Esophagus squamous epithelium (tissue), 5 donors: Measurements from ENCODE around the gene DENND4C. TPM values are rescaled to one million over a fixed set of nuclear protein-coding genes. Genes with fewer than 3 reads are reported as not detected.

Source experiments
- DNase-seq: peaks from one replicate; lab custom pipeline; 2025; lab: John Stamatoyannopoulos, UW
- H3K27ac ChIP-seq, 4 donors: fragments of 200-600 bp; sonication (generic); one replicate each; pipeline ENCODE4 v1.5.1; 2016 to 2019; ENCODE audit warnings: mild to moderate bottlenecking in 1 of 4
- H3K27me3 ChIP-seq, 4 donors: fragments of 200-600 bp; sonication (generic); 1 replicate in 3 of 4; 2 replicates in 1 of 4; pipeline versions ENCODE4 v1.5.1 to v1.6.0; 2017 to 2021; ENCODE audit warnings: antibody characterized with exemption in 1 of 4
- H3K36me3 ChIP-seq, 3 donors: fragments of 200-600 bp; sonication (generic); one replicate each; pipeline ENCODE4 v1.5.1; 2016 to 2019
- H3K4me1 ChIP-seq, 3 donors: fragments of 200-600 bp; sonication (generic); one replicate each; pipeline ENCODE4 v1.5.1; 2017 to 2019
- H3K4me3 ChIP-seq, 4 donors: fragments of 200-600 bp; sonication (generic); 1 replicate in 3 of 4; 2 replicates in 1 of 4; pipeline ENCODE4 v1.5.1; 2016 to 2019; ENCODE audit warnings: mild to moderate bottlenecking in 2 of 4, moderate library complexity in 1 of 4
- H3K9me3 ChIP-seq, 3 donors: fragments of 200-600 bp; sonication (generic); one replicate each; pipeline ENCODE4 v1.5.1; 2016 to 2019
- CTCF ChIP-seq, 6 experiments: fragments of 450-650 bp in 4 of 6; fragments of 200-600 bp in 2 of 6; sonication (generic) in 2 of 6; IDR thresholded peaks; one replicate each; pipeline ENCODE4 v1.5.1; 2016 to 2019; ENCODE audit warnings: antibody characterized with exemption in 6 of 6, mild to moderate bottlenecking in 4 of 6, moderate library complexity in 4 of 6
- POLR2A ChIP-seq, 4 donors: fragments of 450-650 bp; IDR thresholded peaks; one replicate each; pipeline ENCODE4 v1.6.1; 2017; ENCODE audit warnings: antibody characterized with exemption in 4 of 4, mild to moderate bottlenecking in 4 of 4, moderate library complexity in 3 of 4
- WGBS, 2 donors: methylation state at CpG; one replicate each; pipeline ENCODE4 v1.1.5; 2018; 5-methylcytosine and 5-hydroxymethylcytosine counted together
- intact Hi-C: fragments of 100-400 bp; cut with DNase I; formaldehyde crosslinking; loops from one replicate; pipeline ENCODE4 v1.15.0; 2022
- total RNA-seq, 4 donors: library from RNA; depleted of rRNA; stranded (reverse); fragments of >200 nt; gene quantifications; one replicate each; pipeline ENCODE4 v1.1.0, GENCODE V29; 2016
- donor health status: DM: yes; HTN: yes; CAD: no.

Gene DENND4C
- total RNA-seq, 4 donors from 2014 or later = 32.7 to 65.8 (median 50.7) TPM

DNA sequence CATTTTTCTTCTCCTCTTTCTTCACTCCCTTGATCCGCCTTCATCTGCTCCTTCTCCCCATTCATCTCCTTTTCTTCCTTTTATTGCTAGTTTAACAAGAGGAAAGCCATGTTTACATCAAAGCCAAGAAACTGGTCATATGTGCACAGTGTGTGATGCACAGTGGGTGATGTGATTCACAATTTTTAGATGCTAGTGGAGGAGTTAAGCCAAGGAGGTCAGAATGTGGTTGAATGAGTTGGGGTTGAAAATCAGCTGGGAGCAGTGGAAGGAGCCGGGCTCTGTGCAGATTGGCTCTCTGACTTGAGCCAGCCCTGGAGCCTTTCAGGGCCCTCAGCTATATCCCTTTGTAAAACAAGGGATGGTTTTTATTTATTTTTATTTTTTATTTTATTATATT, 185.7 kb downstream of the DENND4C start:
- DNase-seq = no peak
- Histone ChIP-seq H3K36me3 (no peaks in the 10 kb centered on the region), H3K4me3 (no peak overlapping the region), H3K9me3 (no peaks in the 10 kb centered on the region), H3K27me3 (no peaks in the 10 kb centered on the region), H3K4me1 (peaks cover 0 to 6% (median 0%) of the 10 kb centered on the region in 3 donors), H3K27ac (no peak overlapping the region)
- TF ChIP-seq CTCF (IDR thresholded peaks at IDR 0.05) (no peak), POLR2A (IDR thresholded peaks at IDR 0.05) (no peak)
- WGBS, 2 donors = 90 to 96% methylated on average over 2 of the region's 2 CpGs
- intact Hi-C loops = no loop called here

GRCh38 chr9:19420877-19421276, 190.4 kb downstream of the DENND4C start:
- peaks cover 0 to 6% (median 0%) of the 10 kb centered on the region in 3 donors for H3K4me1 ChIP-seq
- no peak for TF ChIP-seq POLR2A (IDR thresholded peaks at IDR 0.05)
- TF ChIP-seq CTCF (IDR thresholded peaks at IDR 0.05) = no peak
- no peaks in the 10 kb centered on the region for H3K9me3 ChIP-seq
- no peak overlapping the region for H3K27ac ChIP-seq
- H3K4me3 ChIP-seq = no peak overlapping the region
- 63 to 89% methylated on average over 1 of the region's 1 CpG for WGBS, 2 donors
- no peaks in the 10 kb centered on the region for H3K27me3 ChIP-seq
- no peak for DNase-seq
- H3K36me3 ChIP-seq = peaks cover 0 to 15% (median 0%) of the 10 kb centered on the region in 3 donors
- intact Hi-C loops = no loop called here

Other genes with a start within 250 kb of the DENND4C start
- not detected for gene SAXO1, start 197.5 kb upstream of the DENND4C start, total RNA-seq
- 10 to 100 TPM; 41.1 to 46.0 (median 43.4) TPM for gene RRAGA, start 181.3 kb upstream of the DENND4C start, total RNA-seq
- 1 to 10 TPM; 3.1 to 9.3 (median 9.0) TPM for gene HAUS6, start 127.8 kb upstream of the DENND4C start, total RNA-seq
- gene PLIN2, start 103.2 kb upstream of the DENND4C start, total RNA-seq = 10 to 100 TPM; 11.3 to 68.0 (median 31.9) TPM
- gene RPS6, start 149.5 kb downstream of the DENND4C start, total RNA-seq = 1,000 to 10,000 TPM; 1,403 to 2,071 (median 1,594) TPM
- gene ACER2, start 178.3 kb downstream of the DENND4C start, total RNA-seq = 1 to 10 TPM; 3.6 to 5.0 (median 3.8) TPM